ENCODE measurements around the gene CNTNAP5.

CNTNAP5 gene

DNA sequence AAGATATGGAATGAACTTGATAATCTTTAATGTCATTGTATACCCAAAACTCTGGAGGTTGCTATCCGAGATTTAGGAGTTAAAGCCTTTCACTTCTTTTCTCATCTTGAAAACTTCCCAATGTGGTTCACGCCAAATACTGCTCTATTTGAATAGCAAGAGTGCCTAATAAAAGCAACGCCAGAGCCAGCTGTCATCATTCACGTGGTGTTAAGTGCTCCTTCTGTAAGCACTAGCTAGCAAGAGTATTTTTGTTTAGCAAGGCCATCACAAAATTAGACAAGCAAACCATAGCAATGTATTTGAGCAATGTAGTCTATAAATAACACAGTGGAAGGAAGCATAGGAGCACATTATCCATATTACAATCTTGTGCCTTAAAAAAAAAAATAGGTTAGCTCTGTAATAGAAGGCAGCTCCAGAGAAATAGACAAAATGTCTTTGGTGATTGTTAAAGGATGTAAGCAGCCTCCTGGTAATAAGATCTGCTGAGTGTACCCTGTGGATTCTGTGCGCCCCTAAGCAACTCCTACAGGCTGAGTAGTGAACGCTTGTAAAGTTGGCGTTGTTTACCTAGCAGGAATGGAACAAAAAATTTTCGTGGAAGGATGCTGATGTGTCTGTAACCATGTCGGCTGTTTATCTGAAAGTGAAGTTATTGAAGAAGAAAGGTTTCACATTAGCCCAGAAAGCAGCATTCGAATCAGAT lies 518.0 kb downstream of the CNTNAP5 start:
- DNase-seq (ENCODE audit: low read depth in 2 of 2): no peak

DNA sequence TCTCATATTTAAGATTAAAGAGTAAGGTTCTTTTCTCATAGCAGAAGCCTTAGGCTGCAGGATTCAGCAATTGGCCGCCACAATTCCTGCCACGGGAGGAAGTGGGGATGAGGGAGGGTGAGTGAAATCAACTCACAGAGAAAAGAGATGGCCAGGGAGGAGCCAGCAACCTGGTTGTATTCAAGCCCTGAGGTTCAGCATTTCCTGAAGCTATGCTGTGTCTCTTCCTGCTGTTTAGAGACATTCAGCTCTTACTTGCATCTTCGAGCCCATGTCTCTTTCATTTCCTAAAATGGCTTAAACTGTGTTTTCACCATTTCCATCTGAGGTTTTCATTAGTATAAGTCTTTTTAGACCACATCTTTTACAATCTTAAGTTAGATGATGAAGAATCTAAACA lies 522.6 kb downstream of the CNTNAP5 start:
- DNase-seq (ENCODE audit: low read depth in 2 of 2): no peak

- DNase-seq (ENCODE audit: low read depth in 2 of 2): no peak
These were observed 533.3 kb downstream of the CNTNAP5 start for GRCh38 chr2:124558277-124558905.

DNA sequence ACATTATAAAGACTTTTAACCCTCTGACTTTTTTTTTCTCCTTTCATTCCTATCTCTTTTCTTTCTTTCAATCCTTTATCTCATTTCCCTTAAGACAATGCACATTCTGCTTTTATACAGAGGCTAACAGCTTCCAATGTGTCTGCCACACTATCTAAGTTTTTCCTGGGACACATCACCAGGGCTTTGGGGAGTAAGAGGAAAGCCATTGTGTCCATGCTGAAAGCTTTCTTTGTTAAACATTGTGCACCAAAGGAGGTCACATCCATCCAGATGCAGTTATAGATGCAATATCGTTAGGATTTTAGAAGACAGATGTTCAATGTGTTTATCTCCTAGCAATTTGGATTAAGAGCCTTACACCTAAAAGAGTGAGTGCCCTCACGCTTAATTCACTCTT lies 534.1 kb downstream of the CNTNAP5 start:
- no peak for DNase-seq (ENCODE audit: low read depth in 2 of 2)

GRCh38 chr2:124560592-124561112 lies 535.6 kb downstream of the CNTNAP5 start:
- no peak for DNase-seq (ENCODE audit: low read depth in 2 of 2)

- no peak for DNase-seq (ENCODE audit: low read depth in 2 of 2)
These were observed 536.4 kb downstream of the CNTNAP5 start for GRCh38 chr2:124561486-124561885.

DNA sequence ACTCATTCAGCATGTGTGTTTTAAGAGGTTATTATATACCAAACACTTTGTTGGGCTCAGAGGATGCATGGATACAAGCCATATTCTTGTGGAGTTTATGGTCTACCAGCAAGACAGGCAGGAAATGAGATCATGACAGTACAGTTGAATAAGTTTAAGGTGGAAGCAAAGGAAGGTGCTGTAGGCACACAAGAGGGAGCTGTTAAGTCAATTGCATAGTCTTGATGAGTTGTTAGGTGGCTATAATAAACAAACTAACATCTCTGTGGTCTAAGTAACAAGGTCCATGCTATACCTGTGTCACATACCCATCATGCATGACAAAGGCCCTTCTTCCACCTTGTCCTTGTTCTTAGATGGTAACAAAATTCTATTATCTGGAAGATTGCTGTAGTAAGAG lies 538.3 kb downstream of the CNTNAP5 start:
- DNase-seq (ENCODE audit: low read depth in 2 of 2): no peak

GRCh38 chr2:124566518-124566970 lies 541.5 kb downstream of the CNTNAP5 start:
- no peak for DNase-seq (ENCODE audit: low read depth in 2 of 2)

DNA sequence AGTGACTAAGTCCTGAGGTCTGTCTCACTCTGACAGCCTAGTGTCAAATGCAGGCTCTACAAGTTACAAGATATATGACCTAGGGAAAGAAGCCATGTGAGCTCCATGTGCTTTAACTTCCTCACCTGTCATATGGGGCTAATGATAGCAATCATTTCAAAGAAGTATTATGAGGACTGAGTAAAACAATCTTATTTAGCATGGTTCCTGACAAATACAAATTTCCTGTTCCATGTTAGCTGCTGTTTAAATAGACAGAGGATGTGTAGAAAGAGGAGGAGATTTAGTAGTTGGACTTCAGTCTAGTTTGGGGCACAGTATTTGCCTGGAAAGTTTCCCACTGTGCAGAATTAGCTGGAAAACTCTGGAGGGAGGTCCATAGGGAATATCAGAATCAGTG lies 545.8 kb downstream of the CNTNAP5 start:
- no peak for DNase-seq (ENCODE audit: low read depth in 2 of 2)

- no peak for DNase-seq (ENCODE audit: low read depth in 2 of 2)
These were observed 546.7 kb downstream of the CNTNAP5 start for GRCh38 chr2:124571836-124572235.

GRCh38 chr2:124572934-124573634 lies 548.0 kb downstream of the CNTNAP5 start:
- no peak for DNase-seq (ENCODE audit: low read depth in 2 of 2)

- no peak for DNase-seq (ENCODE audit: low read depth in 2 of 2)
These were observed 550.4 kb downstream of the CNTNAP5 start for GRCh38 chr2:124575497-124575896.

DNA sequence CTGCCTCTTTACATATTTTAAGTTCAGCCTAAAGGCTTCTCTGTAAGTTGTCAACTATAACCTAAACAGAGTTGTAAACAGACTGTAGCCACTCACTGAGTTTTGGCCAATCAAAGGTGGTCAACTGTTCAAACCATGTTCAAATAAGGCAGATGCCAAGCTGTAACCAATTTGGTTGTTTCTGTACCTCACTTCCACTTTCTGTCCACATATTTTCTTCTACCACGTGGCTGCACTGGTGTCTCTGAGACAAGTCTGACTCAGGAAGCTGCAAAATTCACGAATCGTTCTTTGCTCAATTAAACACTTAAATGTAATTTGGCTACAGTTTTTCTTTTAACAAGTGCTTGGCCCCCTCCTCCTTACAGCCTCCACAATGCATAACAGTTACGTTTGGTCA lies 555.2 kb downstream of the CNTNAP5 start:
- no peak for DNase-seq (ENCODE audit: low read depth in 2 of 2)

- no peak for DNase-seq (ENCODE audit: low read depth in 2 of 2)
These were observed 557.3 kb downstream of the CNTNAP5 start for GRCh38 chr2:124582387-124582786.

DNA sequence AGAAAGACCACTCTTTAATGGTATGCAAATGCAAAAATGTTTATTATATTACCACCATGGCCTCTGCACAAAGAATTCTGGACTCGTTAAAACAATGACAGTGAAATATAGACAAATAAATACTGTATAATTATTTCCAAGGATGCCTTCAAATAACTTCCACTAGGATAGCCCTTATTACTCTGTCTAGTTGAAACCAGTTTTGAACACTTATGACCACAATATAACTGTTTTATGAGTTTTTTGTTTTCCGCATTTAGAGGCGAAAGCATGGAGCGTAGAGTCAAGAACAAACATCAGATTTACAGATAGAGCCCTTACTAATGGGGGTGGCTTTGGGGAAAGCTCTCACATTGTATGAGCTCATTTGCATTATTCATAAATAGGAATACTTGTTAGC lies 559.5 kb downstream of the CNTNAP5 start:
- no peak for DNase-seq (ENCODE audit: low read depth in 2 of 2)

GRCh38 chr2:124585277-124585676 lies 560.2 kb downstream of the CNTNAP5 start:
- no peak for DNase-seq (ENCODE audit: low read depth in 2 of 2)

- DNase-seq (ENCODE audit: low read depth in 2 of 2): no peak
These were observed 561.1 kb downstream of the CNTNAP5 start for GRCh38 chr2:124586210-124586609.

GRCh38 chr2:124586835-124587234 lies 561.7 kb downstream of the CNTNAP5 start:
- DNase-seq (ENCODE audit: low read depth in 2 of 2): no peak

DNA sequence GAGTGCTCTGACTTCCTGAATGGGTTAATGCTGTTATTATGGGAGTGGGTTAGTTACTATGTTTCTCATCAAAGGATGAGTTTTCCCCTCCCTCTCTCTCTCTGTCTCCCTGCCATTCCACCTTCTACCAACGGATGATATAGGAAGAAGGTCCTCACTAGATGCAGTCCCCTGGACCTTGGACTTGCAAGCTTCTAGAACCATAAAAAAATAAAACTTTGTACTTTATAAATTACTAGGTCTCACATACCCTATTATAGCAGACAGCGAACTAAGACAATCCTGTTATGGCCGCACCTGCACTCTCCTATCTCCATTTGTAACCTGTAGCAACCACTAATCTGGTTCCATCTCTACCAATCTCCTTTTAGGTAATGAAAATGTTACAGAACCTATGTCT lies 564.9 kb downstream of the CNTNAP5 start:
- no peak for DNase-seq (ENCODE audit: low read depth in 2 of 2)

GRCh38 chr2:124602759-124603158 lies 577.7 kb downstream of the CNTNAP5 start:
- DNase-seq (ENCODE audit: low read depth in 2 of 2): no peak

DNA sequence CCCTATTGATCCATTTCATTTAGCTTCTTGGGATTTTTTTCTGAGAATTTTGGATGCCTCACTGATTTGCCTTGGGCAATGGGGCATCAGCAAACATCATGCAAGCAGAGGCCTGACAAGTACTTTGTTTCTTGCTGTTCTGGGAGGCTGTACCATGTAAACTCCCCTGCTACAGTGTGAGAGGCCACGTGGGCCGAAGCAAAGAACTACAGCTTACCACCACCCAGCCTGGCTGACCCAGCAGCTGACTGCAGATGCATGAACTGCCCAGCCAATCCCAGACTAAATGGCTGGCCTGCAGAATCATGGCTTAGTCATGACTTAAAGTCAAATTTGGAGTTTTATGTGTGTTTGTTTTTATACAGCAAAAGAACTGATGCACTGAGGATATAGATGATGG lies 579.9 kb downstream of the CNTNAP5 start:
- DNase-seq (ENCODE audit: low read depth in 2 of 2): no peak

DNA sequence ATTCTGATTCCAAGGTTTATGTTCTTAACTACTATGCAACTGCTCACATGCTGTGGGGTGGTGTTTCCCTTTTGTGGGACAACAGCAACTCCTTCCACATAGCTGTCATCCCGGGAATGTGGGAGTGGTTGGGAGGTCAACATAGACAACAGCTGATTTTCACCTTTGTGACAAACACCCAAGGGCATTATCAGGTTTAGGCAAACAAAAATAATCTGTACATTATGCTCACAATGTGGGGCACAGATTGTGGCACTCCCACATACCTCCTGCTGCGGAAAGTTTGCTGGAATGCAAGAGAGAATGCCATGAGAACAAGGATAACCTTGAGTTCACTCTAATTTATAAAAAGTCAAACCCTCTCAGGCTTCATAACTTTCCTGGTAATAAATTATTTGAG lies 582.6 kb downstream of the CNTNAP5 start:
- DNase-seq (ENCODE audit: low read depth in 2 of 2): no peak

DNA sequence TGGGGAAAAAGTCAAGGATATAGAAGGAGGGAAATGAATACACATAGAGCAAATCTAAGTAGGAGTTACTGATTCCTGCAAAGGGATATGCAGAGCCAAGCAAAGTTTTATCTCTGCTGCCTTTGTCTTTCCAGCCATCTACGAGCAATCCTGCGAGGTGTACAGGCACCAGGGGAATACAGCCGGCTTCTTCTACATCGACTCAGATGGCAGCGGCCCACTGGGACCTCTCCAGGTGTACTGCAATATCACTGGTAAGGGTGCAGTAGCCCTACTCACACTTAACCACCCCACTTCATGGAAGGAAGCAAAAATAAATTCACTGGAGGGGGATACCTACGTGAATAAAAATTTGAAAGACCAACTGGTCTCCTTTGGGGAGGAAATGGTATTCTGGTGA lies 584.6 kb downstream of the CNTNAP5 start:
- no peak for DNase-seq (ENCODE audit: low read depth in 2 of 2)

All from activated CD8-positive, alpha-beta memory T cell treated with anti-CD3 and anti-CD28 coated beads for 4 hours (primary cell).